Glutamatergic neuron (in vitro differentiated cells): ENCODE measurements around the gene WDR33. TPM values are rescaled to one million over a fixed set of nuclear protein-coding genes. Genes with fewer than 3 reads are reported as not detected.

Experiments used
- DNase-seq: peaks from one replicate; pipeline ENCODE4 v3.0.0; 2022
- H3K27ac Mint-ChIP-seq: one replicate; pipeline ENCODE4 v1.8.0; 2020; ENCODE audit warnings: mild to moderate bottlenecking, mixed read lengths, inconsistent platforms; ENCODE audit not compliant: unreplicated experiment
- H3K27me3 Mint-ChIP-seq: one replicate; pipeline ENCODE4 v1.8.0; 2020; ENCODE audit warnings: mild to moderate bottlenecking, moderate library complexity, mixed read lengths, inconsistent platforms; ENCODE audit not compliant: unreplicated experiment
- H3K36me3 Mint-ChIP-seq: one replicate; pipeline ENCODE4 v1.8.0; 2020; ENCODE audit warnings: mild to moderate bottlenecking, mixed read lengths, inconsistent platforms; ENCODE audit not compliant: unreplicated experiment
- H3K4me1 Mint-ChIP-seq: one replicate; pipeline ENCODE4 v1.8.0; 2020; ENCODE audit warnings: mild to moderate bottlenecking, low read depth, mixed read lengths, inconsistent platforms; ENCODE audit not compliant: unreplicated experiment
- H3K4me3 Mint-ChIP-seq: one replicate; pipeline ENCODE4 v1.8.0; 2020; ENCODE audit warnings: mild to moderate bottlenecking, mixed read lengths, inconsistent platforms; ENCODE audit not compliant: unreplicated experiment
- H3K9me3 Mint-ChIP-seq: one replicate; pipeline ENCODE4 v1.8.0; 2020; ENCODE audit warnings: mild to moderate bottlenecking, moderate library complexity, mixed read lengths, inconsistent platforms; ENCODE audit not compliant: unreplicated experiment
- CTCF ChIP-seq: fragments of 200-600 bp; sonication (generic); IDR thresholded peaks from one replicate; pipeline ENCODE4 v1.5.0; 2021; ENCODE audit not compliant: partially characterized antibody, unreplicated experiment
- total RNA-seq: library from RNA; stranded (reverse); fragmentation: NEBNext Ultra II Directional; extraction: Animal tissue kit (Norgen Biotek cat#: 25700); gene quantifications from one replicate; pipeline ENCODE4 v1.2.1, GENCODE V29; 2021; ENCODE audit not compliant: unreplicated experiment

Gene WDR33
- total RNA-seq, 1 donor from 2014 or later: 54.5 TPM

- Mint-ChIP-seq H3K9me3 (peaks cover 2% of the 10 kb centered on the region), H3K4me1 (peaks cover 6% of the 10 kb centered on the region), H3K4me3 (no peak overlapping the region), H3K36me3 (no peaks in the 10 kb centered on the region), H3K27ac (no peak overlapping the region), H3K27me3 (peaks cover 20% of the 10 kb centered on the region)
- no peak for TF ChIP-seq CTCF
- DNase-seq: no peak
These were observed 138.4 kb downstream of the WDR33 start for GRCh38 chr2:127672341-127673224.

GRCh38 chr2:127671557-127672302 is 139.2 kb downstream of the WDR33 start:
- Mint-ChIP-seq H3K9me3 (peaks cover 2% of the 10 kb centered on the region), H3K27me3 (peaks cover 14% of the 10 kb centered on the region), H3K4me1 (peaks cover 6% of the 10 kb centered on the region), H3K36me3 (no peaks in the 10 kb centered on the region), H3K27ac (no peak overlapping the region), H3K4me3 (no peak overlapping the region)
- DNase-seq: no peak
- no peak for TF ChIP-seq CTCF

GRCh38 chr2:127670957-127671290 is 140.0 kb downstream of the WDR33 start:
- Mint-ChIP-seq H3K36me3 (no peaks in the 10 kb centered on the region), H3K4me1 (peaks cover 4% of the 10 kb centered on the region), H3K27ac (no peak overlapping the region), H3K9me3 (no peaks in the 10 kb centered on the region), H3K27me3 (peaks cover 12% of the 10 kb centered on the region), H3K4me3 (no peak overlapping the region)
- no peak for TF ChIP-seq CTCF
- DNase-seq: no peak

GRCh38 chr2:127670055-127670956 is 140.7 kb downstream of the WDR33 start:
- peaks cover 9% of the 10 kb centered on the region for H3K27me3 Mint-ChIP-seq
- DNase-seq: no peak
- no peak overlapping the region for H3K4me3 Mint-ChIP-seq
- peaks cover 2% of the 10 kb centered on the region for H3K4me1 Mint-ChIP-seq
- H3K27ac Mint-ChIP-seq: no peak overlapping the region
- no peaks in the 10 kb centered on the region for H3K9me3 Mint-ChIP-seq
- no peak for TF ChIP-seq CTCF
- H3K36me3 Mint-ChIP-seq: no peaks in the 10 kb centered on the region
